Urothelium cell line (cell line): ENCODE measurements around the gene DDX10.

Experiments
- DNase-seq: peaks from one replicate; pipeline ENCODE4 v3.0.0; 2011; ENCODE audit warnings: low spot score, mixed read lengths
- FAIRE-seq: peaks from 2 replicates; lab custom pipeline; 2011; peaks lifted over from hg19 to GRCh38; lab: Jason Lieb, UNC

The DDX10 gene

GRCh38 chr11:108895579-108896480 lies 231.0 kb downstream of the DDX10 start:
- no peak for FAIRE-seq
- no peak for DNase-seq

DNA sequence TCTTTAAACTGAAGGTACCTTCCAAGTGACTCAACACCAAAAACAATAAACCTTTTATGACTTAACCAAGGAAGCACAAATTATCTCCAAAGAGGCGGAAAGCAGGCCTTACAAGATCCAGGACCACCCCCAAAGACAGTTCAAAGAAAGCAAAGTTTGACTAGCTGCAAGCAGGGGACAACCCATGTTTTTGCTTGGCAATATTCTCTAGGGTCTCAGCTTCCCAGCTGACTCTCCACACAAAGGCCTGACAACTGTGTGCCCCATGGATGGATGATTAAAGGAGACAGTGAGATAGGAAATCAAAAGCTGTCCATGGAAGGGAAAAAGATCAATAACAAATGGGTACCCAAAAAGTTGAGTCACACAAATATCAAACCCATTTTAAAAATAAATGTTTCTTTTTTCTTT lies 232.2 kb downstream of the DDX10 start:
- DNase-seq (peak; percentile 9), FAIRE-seq (no peak)

DNA sequence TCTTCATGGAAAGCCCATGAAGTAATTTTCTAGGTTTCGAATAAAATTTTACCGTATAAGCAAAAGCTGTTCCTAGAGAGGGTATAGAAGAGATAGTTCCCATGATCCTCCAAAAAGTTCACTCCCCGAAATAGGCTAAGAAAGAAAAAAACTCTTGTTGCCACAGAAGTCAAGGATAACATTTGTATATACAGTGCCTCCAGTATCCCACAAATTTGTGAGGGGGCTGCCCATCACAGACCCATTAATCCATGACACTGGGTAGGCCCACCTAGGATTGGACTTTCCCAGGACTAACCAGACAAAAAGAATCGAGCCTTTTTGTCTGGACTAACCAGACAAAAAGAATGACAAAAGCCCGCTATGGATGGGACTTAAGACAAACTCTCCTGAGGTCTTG lies 233.0 kb downstream of the DDX10 start:
- DNase-seq (no peak), FAIRE-seq (no peak)

DNA sequence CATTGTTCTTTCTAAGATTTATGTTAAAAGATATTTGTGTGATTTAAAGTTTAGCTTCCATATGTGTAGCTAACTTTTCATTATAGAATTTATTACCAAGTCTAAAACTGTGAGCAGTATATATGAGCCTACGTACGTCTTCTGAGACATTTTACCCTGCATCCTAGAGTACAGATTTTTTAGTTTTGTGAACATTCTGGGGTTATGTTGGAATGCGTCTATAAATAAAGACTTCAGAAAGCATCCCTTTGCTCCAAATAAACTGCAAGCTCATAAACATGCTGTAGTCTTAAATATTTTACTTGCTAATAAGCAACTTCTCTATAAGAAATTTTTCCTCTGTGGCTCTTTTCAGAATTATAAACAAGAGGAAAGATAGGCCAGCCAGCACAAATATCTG lies 236.5 kb downstream of the DDX10 start:
- no peak for FAIRE-seq
- DNase-seq: no peak

- no peak for FAIRE-seq
- DNase-seq: no peak
These were observed 237.2 kb downstream of the DDX10 start for GRCh38 chr11:108902027-108902469.

GRCh38 chr11:108904480-108904879 lies 239.6 kb downstream of the DDX10 start:
- DNase-seq (no peak), FAIRE-seq (no peak)

DNA sequence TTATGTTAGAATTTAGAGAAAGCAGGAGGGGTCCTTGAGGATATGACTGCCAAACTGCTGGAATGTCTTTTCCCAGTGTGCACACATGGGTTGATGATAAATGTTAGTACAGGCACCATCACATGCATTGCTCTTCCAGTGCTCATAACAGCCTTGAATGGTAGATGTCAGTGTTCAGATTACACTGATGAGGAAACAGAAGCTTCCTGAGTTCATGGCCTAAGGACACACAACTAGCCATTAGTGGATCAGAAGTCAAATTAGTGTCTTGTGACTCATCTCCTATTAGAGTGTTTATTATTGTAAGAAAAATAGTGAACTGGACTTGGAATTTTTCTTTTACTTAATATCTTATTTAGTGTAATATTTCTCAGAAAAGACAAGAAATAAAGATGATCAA lies 241.5 kb downstream of the DDX10 start:
- no peak for DNase-seq
- FAIRE-seq: no peak

DNA sequence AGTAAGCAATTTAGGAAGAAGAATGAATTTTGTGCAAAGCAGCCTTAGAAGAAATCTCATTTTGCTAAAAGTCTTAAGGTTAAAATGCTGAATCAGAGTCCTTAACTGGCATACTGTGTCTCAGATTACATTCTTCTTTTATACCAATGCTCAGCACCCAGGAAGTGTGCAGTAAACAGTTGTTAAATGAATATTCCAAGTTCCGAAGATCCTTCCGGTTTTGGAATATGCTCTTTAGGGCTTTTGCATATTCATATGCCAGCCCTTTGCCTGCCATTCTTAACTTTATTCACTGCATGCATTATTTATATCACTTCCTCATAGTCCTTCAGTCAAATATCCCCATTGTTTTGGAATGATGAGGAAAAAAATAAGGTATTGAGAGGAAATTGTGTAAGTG lies 242.0 kb downstream of the DDX10 start:
- FAIRE-seq: no peak
- no peak for DNase-seq

GRCh38 chr11:108909041-108909440 lies 244.2 kb downstream of the DDX10 start:
- DNase-seq (no peak), FAIRE-seq (no peak)

- no peak for FAIRE-seq
These were observed 245.1 kb downstream of the DDX10 start for GRCh38 chr11:108909921-108910320.

DNA sequence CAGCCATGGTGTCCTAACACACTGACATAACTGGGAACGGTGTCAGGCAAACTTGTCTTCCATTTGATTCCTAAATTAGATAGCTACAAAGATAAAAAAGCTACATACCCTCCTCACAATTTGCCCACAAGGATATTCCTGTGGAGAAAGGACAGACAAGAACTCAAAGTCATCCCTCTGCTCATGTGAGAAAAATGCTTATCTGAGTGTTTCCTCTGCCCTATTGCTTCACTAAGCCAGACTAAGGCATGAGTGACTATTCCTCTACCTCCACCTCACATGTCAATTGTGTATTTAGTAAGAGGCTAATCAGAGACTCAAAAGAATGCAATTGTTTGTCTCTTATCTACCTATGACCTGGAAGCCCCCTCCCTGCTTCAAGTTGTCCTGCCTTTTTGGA lies 247.7 kb downstream of the DDX10 start:
- no peak for DNase-seq
- FAIRE-seq: no peak

More at GRCh38 chr11:108909921-108910320, 245.1 kb downstream of the DDX10 start:
- DNase-seq: no peak

GRCh38 chr11:108913204-108913603 lies 248.3 kb downstream of the DDX10 start:
- FAIRE-seq (peak; percentile 59), DNase-seq (no peak)

DNA sequence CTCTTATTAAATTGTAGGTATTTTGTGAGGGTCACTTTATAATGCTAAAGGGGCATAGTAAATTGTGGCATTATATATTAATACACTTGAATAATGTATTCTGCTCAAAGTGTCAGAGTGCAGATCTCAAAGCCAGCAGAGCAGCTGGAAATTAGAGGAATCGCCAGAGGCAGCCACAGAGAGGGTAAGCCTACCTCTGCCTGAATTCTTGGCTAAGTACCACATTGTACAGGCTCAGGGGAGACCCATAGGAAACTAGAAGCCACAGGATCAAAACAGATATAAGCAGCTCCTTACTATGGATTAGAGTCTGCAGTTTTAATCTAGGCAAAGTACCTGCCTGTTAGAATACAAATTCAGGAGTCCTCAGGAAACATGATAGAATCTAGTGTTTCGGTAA lies 249.3 kb downstream of the DDX10 start:
- FAIRE-seq (no peak), DNase-seq (no peak)

DNA sequence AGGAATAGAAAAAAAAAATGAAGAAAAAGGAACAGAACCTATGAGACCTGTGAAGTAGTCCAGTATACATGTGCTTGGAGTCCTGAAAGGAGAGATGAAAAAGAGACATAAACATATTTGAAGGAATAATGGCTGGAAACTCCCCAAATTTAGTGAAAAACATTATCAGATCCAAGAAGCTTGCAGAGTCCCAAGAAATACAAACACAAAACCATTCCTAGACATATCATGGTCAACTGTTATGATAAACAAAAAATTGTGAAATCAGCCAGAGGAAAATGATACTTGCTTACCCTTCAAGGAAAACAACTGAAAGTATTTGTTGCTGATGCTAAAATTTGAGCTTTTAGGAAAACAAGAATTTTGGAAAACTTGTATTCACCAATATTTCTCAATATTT lies 250.1 kb downstream of the DDX10 start:
- DNase-seq: no peak
- no peak for FAIRE-seq

DNA sequence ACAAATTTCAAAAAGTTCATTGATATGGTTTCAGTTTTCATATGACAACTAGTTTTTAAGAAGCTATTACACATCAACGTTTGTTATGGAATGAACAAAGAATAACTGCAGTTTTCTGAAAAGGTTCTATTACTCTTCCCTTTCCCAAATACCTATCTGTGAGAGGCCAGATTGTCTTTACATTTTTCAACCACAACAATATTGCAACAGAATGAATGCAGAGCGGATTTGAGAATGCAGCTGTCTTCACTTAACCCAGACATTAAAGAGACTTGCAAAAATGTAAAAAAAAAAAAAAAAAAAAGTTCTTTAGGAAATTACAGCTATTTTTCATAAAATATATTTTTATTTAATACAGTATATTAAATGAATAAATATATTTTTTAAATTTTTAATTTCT lies 250.8 kb downstream of the DDX10 start:
- FAIRE-seq: no peak
- no peak for DNase-seq

DNA sequence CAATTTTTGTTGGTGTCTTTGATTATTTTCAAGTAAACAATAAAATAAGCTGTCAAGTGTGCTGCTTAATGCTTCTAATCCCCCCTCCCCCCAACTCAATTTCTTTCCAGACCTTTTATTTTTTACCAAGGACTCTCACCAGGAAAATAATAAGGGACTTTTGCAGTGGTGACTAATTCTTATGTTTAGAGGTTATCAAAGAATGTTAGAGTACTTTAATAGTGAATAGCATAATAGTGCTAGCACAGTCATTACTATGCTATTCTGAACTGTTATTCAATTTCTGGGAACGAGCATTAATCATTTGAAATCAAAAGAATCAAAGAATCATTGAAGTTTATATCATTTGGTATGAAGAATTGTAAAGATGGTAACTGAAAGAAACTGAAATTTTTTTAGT lies 251.4 kb downstream of the DDX10 start:
- FAIRE-seq: no peak
- DNase-seq: no peak

DNA sequence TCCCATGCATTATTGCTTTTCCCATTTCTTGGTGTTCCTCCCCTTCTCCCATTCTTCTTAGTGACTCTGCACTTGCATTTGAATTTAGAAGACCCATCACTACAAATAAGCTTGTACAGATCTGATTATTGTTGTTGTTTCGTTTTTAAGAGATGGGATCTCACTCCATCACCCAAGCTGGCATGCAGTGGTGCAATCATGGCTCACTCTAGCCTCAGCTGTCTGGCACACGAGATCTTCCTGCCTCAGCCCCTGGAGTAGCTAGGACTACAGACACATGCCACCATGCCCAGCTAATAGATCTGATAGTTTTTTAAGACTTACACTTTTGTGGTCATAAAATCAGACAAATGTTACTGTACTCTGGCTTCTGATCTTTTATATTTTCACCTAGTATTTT lies 252.1 kb downstream of the DDX10 start:
- FAIRE-seq: no peak

GRCh38 chr11:108921211-108921610 lies 256.3 kb downstream of the DDX10 start:
- DNase-seq (no peak), FAIRE-seq (no peak)

More for the DNA sequence above, 252.1 kb downstream of the DDX10 start:
- DNase-seq: no peak

DNA sequence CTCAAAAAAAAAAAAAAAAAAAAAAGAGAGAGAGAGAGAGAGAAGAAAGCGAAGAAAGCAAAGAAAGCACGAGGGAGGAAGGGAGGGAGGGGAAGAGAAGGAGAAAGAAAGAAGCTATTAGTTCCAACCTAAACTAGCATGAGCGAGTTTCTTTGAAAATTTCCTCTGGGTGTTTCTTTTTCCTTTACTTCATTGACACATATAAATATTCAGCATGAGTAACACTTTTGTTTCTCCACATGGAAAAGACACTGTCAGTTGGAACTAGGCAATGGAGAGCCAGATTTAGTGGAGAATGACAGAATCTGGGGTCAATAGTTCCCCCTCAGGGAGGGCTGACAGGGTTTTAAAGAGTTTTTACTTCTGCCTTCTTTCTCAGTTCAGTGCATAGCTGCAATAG lies 257.4 kb downstream of the DDX10 start:
- no peak for DNase-seq
- FAIRE-seq: no peak

DNA sequence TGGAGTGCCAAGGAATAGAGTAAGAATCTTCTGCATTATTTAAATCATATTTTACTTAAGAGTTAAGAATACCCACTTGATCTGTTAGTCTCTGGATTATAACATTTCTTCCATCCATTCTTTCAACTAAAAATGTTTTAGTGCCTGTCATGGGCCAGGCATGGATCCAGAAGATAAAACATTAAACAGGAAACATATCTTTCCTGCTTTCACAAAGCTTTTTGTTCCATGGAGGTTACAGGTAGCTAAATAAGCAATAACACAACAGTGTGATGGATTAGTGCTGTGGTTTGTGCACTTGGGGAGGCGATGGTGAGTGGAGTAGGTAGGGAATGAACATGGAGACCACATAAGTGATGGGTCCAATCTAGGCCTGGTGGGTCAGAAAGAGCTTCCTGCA lies 258.5 kb downstream of the DDX10 start:
- DNase-seq (no peak), FAIRE-seq (no peak)

GRCh38 chr11:108926171-108926840 lies 261.4 kb downstream of the DDX10 start:
- FAIRE-seq (no peak), DNase-seq (no peak)
